Keratinocyte (primary cell): Measurements from ENCODE around the gene SND1.

Experiments
- EZH2 ChIP-seq: IDR thresholded peaks from one replicate; pipeline ENCODE4 v1.6.1; 2012; ENCODE audit warnings: inconsistent platforms, mild to moderate bottlenecking, low read length, moderate library complexity
- TF ChIP-seq, protein P1 (sequence below), 3 experiments: IDR thresholded peaks in 1 of 3; conservative IDR thresholded peaks in 1 of 3; optimal IDR thresholded peaks in 1 of 3; 2 replicates in 2 of 3; 3 replicates in 1 of 3; pipeline versions ENCODE3 to v1.5.1; 2011; ENCODE audit warnings: low read length in 3 of 3, mild to moderate bottlenecking in 3 of 3, moderate library complexity in 2 of 3, control low read depth in 1 of 3, inconsistent platforms in 1 of 3; ENCODE audit not compliant: insufficient read depth in 2 of 3; ENCODE audit errors: extremely low read depth in 1 of 3

- TF ChIP-seq, protein P1, sequence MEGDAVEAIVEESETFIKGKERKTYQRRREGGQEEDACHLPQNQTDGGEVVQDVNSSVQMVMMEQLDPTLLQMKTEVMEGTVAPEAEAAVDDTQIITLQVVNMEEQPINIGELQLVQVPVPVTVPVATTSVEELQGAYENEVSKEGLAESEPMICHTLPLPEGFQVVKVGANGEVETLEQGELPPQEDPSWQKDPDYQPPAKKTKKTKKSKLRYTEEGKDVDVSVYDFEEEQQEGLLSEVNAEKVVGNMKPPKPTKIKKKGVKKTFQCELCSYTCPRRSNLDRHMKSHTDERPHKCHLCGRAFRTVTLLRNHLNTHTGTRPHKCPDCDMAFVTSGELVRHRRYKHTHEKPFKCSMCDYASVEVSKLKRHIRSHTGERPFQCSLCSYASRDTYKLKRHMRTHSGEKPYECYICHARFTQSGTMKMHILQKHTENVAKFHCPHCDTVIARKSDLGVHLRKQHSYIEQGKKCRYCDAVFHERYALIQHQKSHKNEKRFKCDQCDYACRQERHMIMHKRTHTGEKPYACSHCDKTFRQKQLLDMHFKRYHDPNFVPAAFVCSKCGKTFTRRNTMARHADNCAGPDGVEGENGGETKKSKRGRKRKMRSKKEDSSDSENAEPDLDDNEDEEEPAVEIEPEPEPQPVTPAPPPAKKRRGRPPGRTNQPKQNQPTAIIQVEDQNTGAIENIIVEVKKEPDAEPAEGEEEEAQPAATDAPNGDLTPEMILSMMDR (optimal IDR thresholded peaks at IDR 0.05 in 1 of 3, IDR thresholded peaks at IDR 0.05 in 1 of 3, conservative IDR thresholded peaks at IDR 0.05 in 1 of 3; ENCODE audit: extremely low read depth in 1 of 3, insufficient read depth in 2 of 3, low read length in 3 of 3): no peak
- TF ChIP-seq EZH2: no peak
These were observed 309.9 kb downstream of the SND1 start for GRCh38 chr7:127961786-127962453.
